ENCODE results near the gene TMEM39B. TPM values are rescaled to one million over a fixed set of nuclear protein-coding genes. Genes with fewer than 3 reads are reported as not detected.

The TMEM39B gene
- polyA plus RNA-seq, 1 experiment: 31.1 TPM

GRCh38 chr1:32032275-32032615, 40.5 kb upstream of the TMEM39B start:
- POLR2A ChIA-PET: interaction anchor here (0.5 kb wide), 1 partner anchor 8 kb away, joined by 8 read pairs; no protein-coding TSS in a partner anchor
- no peak overlapping the region for H3K4me3 ChIP-seq (ENCODE audit: low read depth, low read length)
- CTCF ChIA-PET: no interaction called here
- DNase-seq (ENCODE audit: low read depth): no peak
- H3K27me3 ChIP-seq (ENCODE audit: control insufficient read depth, insufficient read depth, low read length): no peaks in the 10 kb centered on the region
- peaks cover 7% of the 10 kb centered on the region for H3K36me3 ChIP-seq (ENCODE audit: control insufficient read depth, insufficient read depth, low read length)
- TF ChIP-seq CTCF (IDR thresholded peaks at IDR 0.05; ENCODE audit: insufficient read depth, low read depth, low read length): no peak

- DNase-seq (ENCODE audit: low read depth): no peak
- no peak for TF ChIP-seq CTCF (IDR thresholded peaks at IDR 0.05; ENCODE audit: insufficient read depth, low read depth, low read length)
- POLR2A ChIA-PET: no interaction called here
- peaks cover 18% of the 10 kb centered on the region for H3K36me3 ChIP-seq (ENCODE audit: control insufficient read depth, insufficient read depth, low read length)
- no peak overlapping the region for H3K4me3 ChIP-seq (ENCODE audit: low read depth, low read length)
- CTCF ChIA-PET: no interaction called here
- H3K27me3 ChIP-seq (ENCODE audit: control insufficient read depth, insufficient read depth, low read length): no peaks in the 10 kb centered on the region
Observed at GRCh38 chr1:32035119-32035518, 37.6 kb upstream of the TMEM39B start.

GRCh38 chr1:32040711-32041110, 32.0 kb upstream of the TMEM39B start:
- POLR2A ChIA-PET: interaction anchor here (0.6 kb wide), 1 partner anchor 289 kb away, joined by 4 read pairs; no protein-coding TSS in a partner anchor
- no peak for DNase-seq (ENCODE audit: low read depth)
- no peaks in the 10 kb centered on the region for H3K27me3 ChIP-seq (ENCODE audit: control insufficient read depth, insufficient read depth, low read length)
- peaks cover 28% of the 10 kb centered on the region for H3K36me3 ChIP-seq (ENCODE audit: control insufficient read depth, insufficient read depth, low read length)
- H3K4me3 ChIP-seq (ENCODE audit: low read depth, low read length): no peak overlapping the region
- CTCF ChIA-PET: no interaction called here
- no peak for TF ChIP-seq CTCF (IDR thresholded peaks at IDR 0.05; ENCODE audit: insufficient read depth, low read depth, low read length)

GRCh38 chr1:32042330-32042729, 30.4 kb upstream of the TMEM39B start:
- no peaks in the 10 kb centered on the region for H3K27me3 ChIP-seq (ENCODE audit: control insufficient read depth, insufficient read depth, low read length)
- peaks cover 34% of the 10 kb centered on the region for H3K36me3 ChIP-seq (ENCODE audit: control insufficient read depth, insufficient read depth, low read length)
- TF ChIP-seq CTCF (IDR thresholded peaks at IDR 0.05; ENCODE audit: insufficient read depth, low read depth, low read length): no peak
- POLR2A ChIA-PET: no interaction called here
- DNase-seq (ENCODE audit: low read depth): no peak
- no peak overlapping the region for H3K4me3 ChIP-seq (ENCODE audit: low read depth, low read length)
- CTCF ChIA-PET: no interaction called here

- ChIA-PET POLR2A (interaction anchor here (0.9 kb wide), 1 partner anchor 110 kb away, joined by 4 read pairs; no protein-coding TSS in a partner anchor), CTCF (interaction anchor here (1.0 to 1.8 kb wide), 2 partner anchors 10 to 23 kb away, joined by 3 to 8 read pairs; no protein-coding TSS in a partner anchor)
- Histone ChIP-seq H3K27me3 (ENCODE audit: control insufficient read depth, insufficient read depth, low read length) (no peaks in the 10 kb centered on the region), H3K4me3 (ENCODE audit: low read depth, low read length) (no peak overlapping the region), H3K36me3 (ENCODE audit: control insufficient read depth, insufficient read depth, low read length) (peaks cover 27% of the 10 kb centered on the region)
- no peak for TF ChIP-seq CTCF (IDR thresholded peaks at IDR 0.05; ENCODE audit: insufficient read depth, low read depth, low read length)
- no peak for DNase-seq (ENCODE audit: low read depth)
Observed at GRCh38 chr1:32044234-32044633, 28.5 kb upstream of the TMEM39B start.
